HG02973 (cell line): ENCODE results near the gene RAB11FIP4.

ENCODE experiments used
- ATAC-seq: cut with Tn5 transposase; IDR thresholded peaks from one replicate; pipeline ENCODE4 v1.9.1; 2021; ENCODE audit warnings: moderate library complexity; ENCODE audit not compliant: unreplicated experiment

Gene RAB11FIP4

GRCh38 chr17:31561469-31562375 is 170.2 kb downstream of the RAB11FIP4 start:
- no peak for ATAC-seq

DNA sequence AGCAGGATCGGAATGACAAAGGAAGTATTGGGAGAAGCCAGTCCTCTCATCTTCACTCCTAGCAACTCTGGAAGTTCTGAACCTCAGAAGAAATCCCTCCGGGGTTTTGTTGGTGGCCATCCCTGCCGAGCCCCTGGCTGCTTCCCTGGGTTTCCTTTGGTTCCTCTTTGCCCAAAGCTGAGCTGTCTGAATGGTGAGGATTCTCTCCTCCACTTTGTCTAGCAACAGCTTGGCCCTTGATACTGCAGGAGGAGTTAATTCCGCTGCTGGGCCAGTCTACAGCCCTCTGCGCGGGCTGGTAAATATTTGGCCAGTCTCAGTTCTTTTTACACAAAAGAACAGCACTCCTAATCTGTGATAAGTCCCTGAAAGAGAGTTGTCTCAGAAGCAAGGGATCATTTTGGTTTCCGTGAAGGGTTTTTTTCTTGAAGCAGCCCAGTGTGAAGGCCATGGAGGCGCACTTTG is 170.9 kb downstream of the RAB11FIP4 start:
- ATAC-seq = no peak

GRCh38 chr17:31564291-31564690 is 172.8 kb downstream of the RAB11FIP4 start:
- ATAC-seq = no peak

DNA sequence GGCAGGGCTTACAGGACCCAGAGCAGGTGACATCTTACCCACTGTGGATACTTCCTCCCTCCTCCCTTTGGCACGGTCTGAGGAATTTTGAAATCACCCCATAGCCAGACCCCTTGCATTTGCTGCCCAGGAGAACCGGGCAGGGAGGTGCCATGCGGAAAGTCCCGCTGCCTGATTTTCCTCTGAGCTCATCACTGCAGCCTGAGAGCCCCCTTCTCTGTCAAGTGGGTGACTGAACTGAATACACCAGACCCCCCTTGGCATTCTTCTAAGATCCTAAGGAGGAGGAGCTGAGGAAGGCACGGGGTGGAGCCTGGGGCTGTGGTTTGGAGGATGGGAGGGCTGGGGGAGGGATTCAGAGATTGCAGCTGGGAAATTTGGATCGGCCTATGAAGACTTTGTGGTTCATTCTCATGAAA is 173.4 kb downstream of the RAB11FIP4 start:
- no peak for ATAC-seq

DNA sequence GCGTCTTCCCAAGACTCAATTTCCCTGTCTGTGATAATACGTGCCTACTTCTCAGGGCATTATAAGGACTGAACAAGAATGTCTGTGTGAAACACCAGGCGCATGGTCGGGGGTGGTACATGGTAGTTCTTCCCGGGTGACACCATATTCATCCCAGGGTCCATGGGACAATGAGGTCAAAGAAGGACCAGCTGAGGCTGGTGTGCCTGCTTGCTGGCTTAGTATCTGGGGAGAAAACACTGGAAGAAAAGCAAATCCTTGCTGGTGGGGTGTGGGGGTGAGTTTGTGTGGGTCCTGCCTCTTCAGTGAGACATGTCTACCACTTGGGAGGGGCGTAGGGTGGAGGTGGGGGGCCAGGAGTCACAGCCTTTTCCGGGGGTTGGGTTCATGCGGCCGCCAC is 174.2 kb downstream of the RAB11FIP4 start:
- no peak for ATAC-seq

DNA sequence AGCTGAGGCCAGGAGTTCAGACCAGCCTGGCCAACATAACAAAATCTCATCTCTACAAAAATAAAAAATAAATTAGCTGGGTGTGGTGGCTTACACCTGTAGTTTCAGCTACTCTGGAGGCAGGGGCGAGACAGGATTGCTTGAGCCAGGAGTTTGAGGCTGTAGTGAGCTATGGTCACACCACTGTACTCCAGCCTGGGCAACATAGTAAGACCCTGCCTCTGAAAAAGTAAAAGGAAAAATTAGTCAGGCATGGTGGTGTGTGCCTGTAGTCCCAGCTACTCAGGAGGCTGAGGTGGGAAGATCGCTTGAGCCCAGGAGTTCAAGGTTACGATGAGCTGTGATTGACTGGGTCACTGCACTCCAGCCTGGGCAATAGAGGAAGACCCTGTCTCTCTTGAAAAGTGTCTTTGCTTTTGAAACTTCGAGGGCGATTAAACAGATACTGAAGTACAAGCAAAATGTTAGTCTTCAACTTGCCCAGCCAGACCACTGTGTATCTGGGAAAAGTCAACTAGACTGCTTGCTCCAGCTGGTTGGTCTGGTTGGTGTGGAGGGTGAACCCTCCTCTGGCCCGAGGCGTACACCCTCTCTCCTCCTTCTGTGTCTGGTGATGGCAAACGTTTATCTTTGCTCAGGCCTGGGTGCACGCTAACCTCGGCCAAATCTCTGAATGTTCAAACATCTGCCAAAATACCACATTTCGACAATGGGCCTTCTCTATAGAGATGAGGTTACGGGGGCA is 174.9 kb downstream of the RAB11FIP4 start:
- no peak for ATAC-seq

DNA sequence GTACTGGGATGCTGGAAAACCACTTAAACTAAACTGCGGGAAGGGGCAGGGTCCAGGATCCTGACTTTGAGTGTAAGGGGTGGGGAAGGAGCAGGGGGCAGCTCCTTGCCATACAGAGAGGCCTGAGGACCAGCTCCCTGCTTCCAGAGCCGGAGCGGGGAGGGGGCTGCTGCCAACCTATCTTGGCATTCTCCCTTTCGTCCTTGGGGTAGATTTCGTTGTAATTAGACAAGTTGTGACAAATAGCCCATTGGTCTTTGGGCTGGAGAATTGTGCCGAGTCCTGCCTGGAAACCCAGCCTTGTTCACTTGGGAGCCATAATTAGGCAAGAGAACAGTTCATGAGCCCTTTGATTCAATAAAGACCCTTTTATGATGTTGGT is 175.5 kb downstream of the RAB11FIP4 start:
- no peak for ATAC-seq

- no peak for ATAC-seq
Observed at GRCh38 chr17:31568121-31568520, 176.6 kb downstream of the RAB11FIP4 start.

DNA sequence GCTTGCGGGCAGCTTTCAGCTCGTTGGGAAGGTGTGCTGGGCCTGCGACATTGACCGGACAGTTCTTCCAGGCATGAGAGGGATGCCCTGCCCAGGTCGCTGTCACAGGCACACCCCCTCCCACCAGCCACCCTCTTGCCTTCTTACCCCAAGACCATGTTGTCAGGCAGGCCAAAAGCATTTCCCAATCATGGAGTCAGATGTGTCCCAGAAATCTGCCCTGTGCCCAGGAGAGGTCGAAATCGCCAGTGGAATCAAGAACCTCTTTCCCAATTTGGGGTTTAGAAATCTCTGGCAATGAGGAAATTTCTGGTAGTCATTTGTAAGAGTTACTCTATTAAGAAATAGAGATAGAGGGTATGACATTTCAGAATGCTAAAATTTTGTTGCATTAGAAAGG is 177.1 kb downstream of the RAB11FIP4 start:
- no peak for ATAC-seq

DNA sequence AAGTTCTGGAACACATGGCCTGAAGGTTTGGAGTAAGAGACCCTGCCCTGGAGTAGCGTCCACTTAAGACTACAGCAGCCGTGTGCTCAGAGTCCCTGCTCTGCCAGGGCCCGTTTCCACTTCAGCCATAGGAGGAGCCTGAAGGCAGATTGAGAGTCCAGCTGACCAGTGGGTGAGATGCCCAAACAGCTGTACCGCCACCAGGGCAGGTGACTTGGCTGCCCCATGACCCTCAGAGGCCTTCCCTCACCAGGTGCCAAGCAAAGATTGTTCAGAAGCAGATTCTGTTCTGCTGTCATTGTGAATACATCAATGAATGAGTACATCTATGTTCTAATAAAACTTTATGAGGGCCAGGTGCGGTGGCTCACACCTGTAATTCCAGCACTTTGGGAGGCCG is 178.8 kb downstream of the RAB11FIP4 start:
- no peak for ATAC-seq

DNA sequence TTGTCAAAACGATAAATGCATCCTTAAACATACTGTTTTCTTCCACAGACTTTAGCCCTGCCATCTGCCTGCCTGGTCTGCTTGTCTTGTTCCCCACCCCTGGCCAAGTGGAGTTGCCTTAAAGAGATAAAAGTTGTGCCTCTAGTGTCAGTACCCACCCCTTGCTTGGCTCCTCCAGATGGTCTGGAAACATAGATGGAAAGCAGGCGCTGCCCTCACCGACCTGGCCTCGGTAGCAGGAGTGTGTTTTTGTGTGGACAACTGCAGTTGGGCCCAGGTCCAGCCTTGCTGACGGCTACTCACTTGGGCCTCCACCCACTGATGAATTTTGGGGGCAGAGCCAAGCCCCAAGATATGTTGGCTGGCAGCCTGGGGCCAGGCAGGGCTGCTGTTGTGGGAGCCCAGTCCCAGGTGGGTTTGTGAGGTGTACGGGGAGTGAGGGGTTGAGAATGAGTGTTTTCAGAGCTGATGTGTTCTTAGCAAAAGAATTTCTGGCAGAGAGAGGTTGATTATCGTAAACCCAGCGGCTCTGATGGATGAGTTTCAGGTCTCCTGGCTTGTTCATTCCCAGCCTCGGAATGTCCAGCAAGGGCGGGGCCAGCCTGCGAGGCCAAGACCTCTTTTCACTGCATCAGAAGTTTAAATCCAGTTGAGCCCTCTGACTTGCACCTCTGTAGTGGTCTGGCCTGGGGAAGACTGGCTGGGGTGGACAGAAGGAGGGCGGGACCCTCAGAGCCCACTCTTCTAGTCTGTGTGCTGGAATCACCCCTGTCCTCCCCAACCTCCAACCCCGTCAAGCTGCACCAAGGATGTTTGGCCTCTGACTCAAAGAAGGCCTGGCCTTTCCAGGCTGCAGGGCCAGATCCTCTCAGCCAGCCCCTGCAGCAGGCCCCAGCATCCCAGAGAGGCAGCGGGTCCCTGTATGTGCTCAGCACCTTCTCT is 179.7 kb downstream of the RAB11FIP4 start:
- ATAC-seq = no peak

- no peak for ATAC-seq
Observed at GRCh38 chr17:31572341-31572740, 180.9 kb downstream of the RAB11FIP4 start.

DNA sequence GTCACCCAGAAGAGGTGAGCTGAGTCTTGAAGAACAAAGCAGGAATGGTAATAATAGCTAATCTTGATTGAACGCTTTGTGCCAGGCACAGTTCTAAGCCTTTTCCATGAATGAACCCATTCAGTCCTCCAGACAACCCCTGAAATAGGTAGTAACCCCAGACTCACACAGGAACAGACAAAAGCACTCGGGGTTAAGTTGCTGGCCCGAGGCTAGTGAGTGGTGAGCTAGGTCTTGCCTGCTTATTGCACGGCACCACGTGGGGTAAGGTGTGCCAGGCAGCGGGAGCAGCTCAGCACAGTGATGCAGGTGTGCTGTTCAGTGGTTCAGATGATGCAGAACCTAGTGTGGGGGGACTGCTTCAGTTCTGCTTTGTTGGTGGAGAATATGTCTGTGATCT is 181.6 kb downstream of the RAB11FIP4 start:
- ATAC-seq = no peak

DNA sequence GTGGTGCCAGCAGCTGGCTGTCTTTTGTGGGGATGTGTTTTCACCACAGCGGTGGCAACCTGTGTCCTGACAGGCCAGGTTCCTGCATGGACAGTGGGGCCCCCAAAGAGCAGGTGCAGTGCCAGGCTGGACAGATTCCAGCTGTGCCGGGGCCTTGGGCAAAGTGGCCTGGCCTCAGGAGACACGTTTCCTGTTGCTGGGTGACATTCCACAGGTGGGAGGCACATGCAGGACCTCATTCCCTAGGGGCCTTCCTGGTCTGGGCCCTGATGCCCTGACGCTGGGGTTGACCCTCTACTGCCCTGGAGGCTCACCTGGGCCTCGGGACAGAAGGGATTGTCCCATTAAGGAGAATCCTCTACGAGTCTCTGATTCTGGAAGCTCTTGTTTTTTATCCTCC is 182.4 kb downstream of the RAB11FIP4 start:
- no peak for ATAC-seq

DNA sequence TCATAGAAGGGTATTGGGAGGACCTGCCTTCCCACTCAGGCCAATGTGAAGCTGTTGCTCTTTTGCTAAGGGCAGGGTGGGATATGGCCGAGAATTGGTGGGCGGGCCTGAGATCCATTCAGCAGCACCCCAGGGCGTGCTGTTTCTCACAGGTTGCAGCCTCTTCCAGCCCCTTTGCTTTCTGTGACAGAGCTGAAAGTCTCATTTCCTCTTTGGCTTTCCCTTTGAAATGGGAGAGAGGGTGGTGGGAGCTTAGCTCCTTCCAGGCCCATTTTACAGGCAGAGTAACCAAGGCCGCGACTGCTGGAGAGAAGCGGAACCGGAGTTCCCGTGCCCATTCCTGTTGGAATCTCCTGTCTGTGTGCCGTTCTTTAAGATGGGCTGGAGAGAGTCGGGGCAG is 183.0 kb downstream of the RAB11FIP4 start:
- ATAC-seq = no peak

DNA sequence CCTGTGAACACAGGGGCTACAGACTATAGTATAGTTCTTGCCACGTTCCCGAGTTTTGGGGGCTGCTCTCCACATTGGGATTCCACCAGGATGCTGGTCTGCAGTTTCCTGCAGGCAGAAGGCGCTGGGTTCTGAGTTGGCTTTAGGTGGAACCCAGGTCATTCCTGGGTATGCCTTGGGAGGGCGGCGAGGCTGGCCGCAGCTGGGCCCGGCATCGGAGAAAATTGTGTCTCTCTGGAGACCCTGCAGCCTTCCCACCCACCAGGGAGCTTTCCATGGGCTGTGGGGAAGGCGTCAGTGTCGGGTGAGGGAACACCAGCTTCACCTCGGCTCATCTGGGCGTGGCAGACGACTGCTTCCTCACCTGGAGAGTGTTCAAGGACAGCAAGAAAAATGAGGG is 183.6 kb downstream of the RAB11FIP4 start:
- no peak for ATAC-seq

DNA sequence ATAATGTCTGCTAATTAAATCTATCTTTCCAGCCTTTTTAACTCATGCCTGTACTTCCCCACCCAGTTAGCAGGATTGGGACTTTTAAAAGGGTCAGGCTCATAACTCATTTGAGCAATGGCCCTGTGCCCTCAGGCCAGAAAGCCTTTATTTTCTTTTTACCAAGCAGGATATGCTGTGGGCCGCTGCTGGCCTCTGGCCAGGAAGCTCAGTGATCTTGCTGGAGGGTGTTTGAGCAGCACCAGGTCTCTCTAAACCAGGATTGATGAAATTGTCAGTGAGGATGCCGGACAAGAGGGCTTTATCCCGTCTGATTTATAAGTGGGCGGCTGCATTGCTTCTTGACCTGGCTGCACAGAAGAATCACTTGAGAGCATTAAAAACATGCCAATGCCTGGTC is 187.8 kb downstream of the RAB11FIP4 start:
- no peak for ATAC-seq

GRCh38 chr17:31580316-31580705 is 188.8 kb downstream of the RAB11FIP4 start:
- ATAC-seq = no peak

- no peak for ATAC-seq
Observed at GRCh38 chr17:31580706-31581490, 189.4 kb downstream of the RAB11FIP4 start.

DNA sequence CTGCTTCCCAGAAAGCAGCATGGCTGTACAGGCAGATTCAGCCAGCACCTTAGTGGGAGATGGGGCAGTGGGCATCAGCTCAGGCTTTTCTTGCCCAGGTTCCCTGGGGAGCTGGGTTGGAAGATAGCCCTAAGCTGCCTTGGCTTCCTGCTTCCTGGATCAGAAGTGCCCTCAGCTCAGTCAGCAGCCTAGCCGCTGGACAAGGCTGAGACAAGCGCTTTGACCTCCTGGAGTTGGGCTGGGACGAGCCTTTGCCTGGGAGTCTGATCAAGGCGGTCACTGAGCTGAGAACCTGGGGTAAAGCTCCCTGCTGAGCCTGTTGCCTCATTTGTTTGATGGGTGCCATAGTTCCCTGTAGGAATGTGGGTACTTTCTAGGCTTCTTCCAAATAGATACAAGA is 190.0 kb downstream of the RAB11FIP4 start:
- no peak for ATAC-seq
